Esophagus muscularis mucosa (tissue), 3 donors: ENCODE results near the gene STARD9.

ENCODE experiments used
- POLR2A ChIP-seq: fragments of 450-650 bp; IDR thresholded peaks from one replicate; pipeline ENCODE4 v1.6.1; 2017; ENCODE audit warnings: antibody characterized with exemption, moderate library complexity, mild to moderate bottlenecking, low read depth
- TF ChIP-seq, protein P1 (sequence below), 3 experiments: fragments of 200-600 bp in 2 of 3; fragments of 450-650 bp in 1 of 3; sonication (generic) in 2 of 3; IDR thresholded peaks; one replicate each; pipeline ENCODE4 v1.5.1; 2017 to 2019; ENCODE audit warnings: antibody characterized with exemption in 3 of 3, mild to moderate bottlenecking in 2 of 3, moderate library complexity in 1 of 3

DNA sequence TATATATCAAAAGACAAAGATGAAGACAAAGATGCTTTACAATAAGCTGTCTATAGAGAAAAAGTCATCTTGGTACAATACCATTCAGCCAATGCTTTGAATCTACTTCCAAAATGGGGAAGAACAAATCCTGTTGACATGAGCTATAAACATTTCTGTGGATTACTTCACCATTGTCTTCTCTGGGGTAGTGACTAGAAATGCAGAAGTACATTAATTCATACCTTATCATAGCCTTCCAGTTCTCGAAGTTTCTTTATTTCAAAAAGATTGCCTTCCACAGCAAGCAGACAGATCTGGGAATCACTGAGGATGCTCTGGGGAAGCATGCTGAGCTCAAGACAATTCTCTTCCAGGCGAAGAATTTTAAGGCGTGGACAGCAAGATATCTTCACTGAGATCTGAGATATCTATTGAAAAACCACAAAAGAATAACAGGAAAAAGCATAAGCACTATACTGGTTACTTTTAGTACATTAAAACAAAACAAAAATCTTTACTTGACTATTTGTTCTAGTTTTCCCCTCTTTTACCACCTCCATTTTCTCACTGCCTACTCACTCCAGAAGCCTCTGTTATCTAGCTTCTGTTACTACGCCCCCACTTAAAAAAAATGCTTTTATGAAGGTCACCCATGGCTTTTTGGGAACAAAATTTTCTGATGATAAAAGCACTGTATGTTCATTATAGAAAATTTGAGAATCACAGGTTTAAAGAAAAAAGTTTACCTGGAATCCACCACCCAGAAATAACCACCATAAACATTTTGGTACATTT is 30.4 kb upstream of the STARD9 start:
- TF ChIP-seq, protein P1, sequence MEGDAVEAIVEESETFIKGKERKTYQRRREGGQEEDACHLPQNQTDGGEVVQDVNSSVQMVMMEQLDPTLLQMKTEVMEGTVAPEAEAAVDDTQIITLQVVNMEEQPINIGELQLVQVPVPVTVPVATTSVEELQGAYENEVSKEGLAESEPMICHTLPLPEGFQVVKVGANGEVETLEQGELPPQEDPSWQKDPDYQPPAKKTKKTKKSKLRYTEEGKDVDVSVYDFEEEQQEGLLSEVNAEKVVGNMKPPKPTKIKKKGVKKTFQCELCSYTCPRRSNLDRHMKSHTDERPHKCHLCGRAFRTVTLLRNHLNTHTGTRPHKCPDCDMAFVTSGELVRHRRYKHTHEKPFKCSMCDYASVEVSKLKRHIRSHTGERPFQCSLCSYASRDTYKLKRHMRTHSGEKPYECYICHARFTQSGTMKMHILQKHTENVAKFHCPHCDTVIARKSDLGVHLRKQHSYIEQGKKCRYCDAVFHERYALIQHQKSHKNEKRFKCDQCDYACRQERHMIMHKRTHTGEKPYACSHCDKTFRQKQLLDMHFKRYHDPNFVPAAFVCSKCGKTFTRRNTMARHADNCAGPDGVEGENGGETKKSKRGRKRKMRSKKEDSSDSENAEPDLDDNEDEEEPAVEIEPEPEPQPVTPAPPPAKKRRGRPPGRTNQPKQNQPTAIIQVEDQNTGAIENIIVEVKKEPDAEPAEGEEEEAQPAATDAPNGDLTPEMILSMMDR (IDR thresholded peaks at IDR 0.05): no peak
- no peak for TF ChIP-seq POLR2A
